NB4 (cell line): ENCODE results near the gene PHKB.

Source experiments
- DNase-seq: peaks from one replicate; pipeline ENCODE4 v3.0.0; 2010; ENCODE audit warnings: low read depth
- H3K4me3 ChIP-seq: one replicate; pipeline ENCODE4 v1.5.1; 2011; ENCODE audit warnings: mild to moderate bottlenecking, low read depth, low read length, moderate library complexity
- CTCF ChIP-seq: IDR thresholded peaks from one replicate; pipeline ENCODE4 v1.5.1; 2012; ENCODE audit warnings: low read depth, low read length
- MAX ChIP-seq: IDR thresholded peaks from 2 replicates; pipeline ENCODE4 v1.6.1; 2011; ENCODE audit warnings: low read depth, low read length
- MYC ChIP-seq: IDR thresholded peaks from 2 replicates; pipeline ENCODE4 v1.6.1; 2011; ENCODE audit warnings: low read depth, low read length
- POLR2A ChIP-seq: IDR thresholded peaks from 2 replicates; pipeline ENCODE4 v1.6.1; 2011; ENCODE audit warnings: mild to moderate bottlenecking; ENCODE audit not compliant: insufficient read length; ENCODE audit errors: extremely low read depth

PHKB gene

GRCh38 chr16:47459603-47460002 lies 1.5 kb upstream of the PHKB start:
- TF ChIP-seq POLR2A = no peak
- no peak for TF ChIP-seq CTCF
- TF ChIP-seq MYC = no peak
- no peak for TF ChIP-seq MAX
- no peak for DNase-seq
- peak overlapping the region; percentile 94 for H3K4me3 ChIP-seq

GRCh38 chr16:47460359-47460710 lies 796 bp upstream of the PHKB start:
- peak overlapping the region; percentile 94 for H3K4me3 ChIP-seq
- no peak for DNase-seq
- no peak for TF ChIP-seq CTCF
- TF ChIP-seq MAX = no peak
- no peak for TF ChIP-seq POLR2A
- no peak for TF ChIP-seq MYC

GRCh38 chr16:47461598-47462266 lies 601 bp downstream of the PHKB start:
- TF ChIP-seq MYC = 0 out of 2 replicates have a peak, but pooled peaks have one; percentile 27
- TF ChIP-seq CTCF = no peak
- TF ChIP-seq POLR2A = no peak
- TF ChIP-seq MAX = 0 out of 2 replicates have a peak, but pooled peaks have one; percentile 9
- peak overlapping the region; percentile 94 for H3K4me3 ChIP-seq
- peak; percentile 92 for DNase-seq

DNA sequence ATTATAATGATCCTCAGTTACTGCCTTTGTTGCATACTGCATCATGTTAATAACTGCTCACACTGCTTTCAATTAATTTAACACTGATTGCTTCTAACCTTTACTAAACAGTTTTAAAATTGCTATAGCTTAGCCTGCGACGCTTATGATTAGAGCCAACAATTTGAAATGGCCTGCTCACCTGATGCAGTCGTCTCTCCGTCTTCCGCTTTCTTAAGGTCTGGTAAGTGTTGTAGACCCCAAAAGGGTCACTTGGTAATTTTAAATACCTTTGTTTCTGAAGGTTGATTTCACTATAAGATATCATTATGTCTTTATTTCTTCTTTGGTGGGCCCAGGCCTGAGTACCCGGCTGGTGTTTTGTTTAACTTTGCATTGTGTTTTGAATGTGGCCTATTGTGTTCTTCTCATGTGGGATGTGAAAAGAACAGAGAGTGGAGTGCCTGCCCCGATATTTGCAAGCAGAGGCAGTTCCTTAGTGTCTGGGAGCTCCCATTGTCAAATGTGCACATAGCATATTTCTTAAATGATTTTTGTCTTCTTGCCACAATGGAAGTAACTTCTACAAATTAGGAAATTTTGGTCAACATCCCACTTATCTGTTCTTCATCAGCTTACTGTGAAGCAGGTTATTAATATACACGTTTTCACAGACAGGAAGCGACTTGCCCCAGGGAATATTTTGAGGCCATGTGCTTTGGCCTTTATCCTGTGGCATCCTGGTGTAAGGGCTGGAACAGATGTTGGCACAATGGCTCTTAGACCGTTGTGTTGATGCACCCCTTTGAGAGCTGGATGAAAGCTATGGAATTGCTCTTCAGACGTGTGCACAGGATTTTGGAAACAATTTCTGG lies 2.9 kb downstream of the PHKB start:
- H3K4me3 ChIP-seq = peak overlapping the region; percentile 94
- TF ChIP-seq POLR2A (no peak), MYC (0 out of 2 replicates have a peak, but pooled peaks have one; percentile 15), CTCF (no peak), MAX (peak; percentile 74)
- DNase-seq = peak; percentile 59

DNA sequence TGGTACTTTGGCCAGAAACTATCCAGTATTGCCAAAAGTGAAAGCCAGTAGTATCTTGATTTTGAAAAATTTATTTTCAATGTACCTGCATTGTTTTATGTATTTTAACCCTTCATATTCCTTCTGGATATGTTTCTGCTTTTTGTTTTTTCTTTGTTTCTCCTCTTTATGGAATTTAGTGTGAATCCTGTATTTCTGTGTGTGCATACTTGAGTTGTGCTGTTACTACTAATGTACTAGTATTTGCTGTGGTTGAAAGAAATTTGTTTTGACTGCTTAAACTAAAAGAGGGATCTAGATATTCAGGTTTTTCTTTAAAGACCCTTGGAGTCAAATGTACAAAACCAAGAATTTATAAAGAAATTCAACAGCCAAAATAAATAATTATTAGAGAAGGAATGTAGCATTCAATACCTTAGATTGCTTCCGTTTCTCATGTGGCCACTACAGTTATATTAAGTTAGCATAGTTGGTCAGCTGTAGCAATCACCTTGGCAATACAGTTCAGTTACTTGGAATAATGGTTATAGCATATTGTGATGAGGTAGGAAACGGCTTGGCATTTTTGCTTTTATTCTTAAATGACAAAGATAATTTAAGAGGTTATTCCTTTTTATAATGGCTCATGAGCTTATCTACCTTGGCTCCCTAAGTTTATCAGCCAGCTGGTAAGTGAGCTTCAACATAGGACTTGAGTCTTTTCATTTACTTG lies 4.9 kb downstream of the PHKB start:
- peak overlapping the region; percentile 12 for H3K4me3 ChIP-seq
- DNase-seq = no peak
- no peak for TF ChIP-seq POLR2A
- no peak for TF ChIP-seq CTCF
